ENCODE measurements around the gene CYBB.

The CYBB gene

DNA sequence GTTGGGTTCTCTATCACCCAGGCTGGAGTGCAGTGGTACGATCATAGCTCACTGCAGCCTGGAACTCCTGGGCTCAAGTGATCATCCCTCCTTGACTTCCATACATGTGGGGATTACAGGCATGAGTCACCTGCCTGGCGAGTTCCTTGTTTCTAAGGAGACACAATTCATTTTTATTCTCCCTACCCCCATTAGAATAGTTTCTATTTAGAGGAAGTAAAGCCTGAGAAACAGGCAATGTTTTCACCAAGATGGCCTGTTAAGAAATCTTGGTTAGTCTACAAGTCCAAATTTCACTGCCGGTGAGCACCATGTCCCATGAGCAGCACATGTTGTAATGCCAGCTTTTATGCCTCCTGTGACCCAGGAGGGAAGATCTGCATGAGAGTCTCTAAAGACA lies 5.7 kb downstream of the CYBB start:
- DNase-seq (ENCODE audit: low read depth, low spot score), result no peak

DNA sequence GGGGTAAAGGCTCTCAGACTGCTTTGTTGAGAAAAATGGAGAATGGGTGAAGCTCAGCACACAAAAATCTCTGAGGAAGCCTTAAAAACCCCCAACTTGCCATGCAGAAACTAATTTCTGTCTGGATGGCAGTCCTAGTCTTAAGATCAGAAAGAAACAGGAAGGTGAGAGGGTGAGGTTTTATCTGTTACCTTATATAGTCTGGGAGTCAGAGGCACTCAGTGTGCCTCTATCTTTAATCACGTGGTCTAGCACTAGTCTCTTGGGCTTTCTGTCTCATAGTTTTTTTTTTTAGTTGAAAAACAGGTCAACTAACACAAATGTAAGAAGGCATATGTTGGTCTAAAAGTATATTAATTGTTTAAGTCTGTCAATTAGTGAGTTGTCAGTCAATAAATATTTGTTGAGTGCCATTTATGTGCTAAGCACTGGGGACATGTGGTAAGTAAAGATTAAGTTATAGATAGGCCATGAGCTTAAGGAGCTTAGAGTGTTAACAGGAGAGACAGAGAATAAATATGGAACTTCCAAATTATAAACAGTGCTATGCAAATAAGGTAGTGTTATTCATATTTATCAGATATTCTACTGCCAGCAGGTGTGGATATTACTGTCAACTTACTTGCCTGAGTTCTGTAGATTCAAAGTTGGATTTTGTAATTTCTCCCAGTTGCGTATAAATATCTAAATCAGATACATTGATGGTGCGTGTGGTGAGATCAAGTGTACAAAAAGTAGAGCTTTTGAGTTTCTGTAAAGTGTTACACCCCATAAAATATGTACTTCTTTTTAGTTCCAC lies 7.0 kb downstream of the CYBB start:
- DNase-seq (ENCODE audit: low read depth, low spot score), result no peak

DNA sequence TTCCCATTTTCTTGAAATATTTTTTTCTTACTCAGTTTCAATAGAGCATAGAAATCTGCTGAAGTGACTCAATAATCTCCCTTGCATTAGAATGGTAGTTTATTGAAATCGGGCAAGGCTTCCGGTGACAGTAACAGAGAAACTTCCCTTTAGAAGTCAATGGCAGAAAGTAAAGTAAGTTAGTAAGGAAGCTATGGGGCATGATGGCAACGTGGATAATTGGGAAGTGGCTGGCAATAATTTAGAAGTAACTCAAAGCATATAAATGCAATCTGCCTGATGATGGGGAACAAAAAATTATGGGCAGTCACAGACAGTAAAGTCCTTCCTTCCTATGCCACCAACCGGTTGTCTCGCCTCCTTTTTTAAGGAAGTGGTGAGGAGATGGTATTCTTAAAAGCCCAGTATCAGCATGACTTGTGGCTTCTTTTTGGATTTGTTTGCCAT lies 7.6 kb downstream of the CYBB start:
- DNase-seq (ENCODE audit: low read depth, low spot score), result no peak

DNA sequence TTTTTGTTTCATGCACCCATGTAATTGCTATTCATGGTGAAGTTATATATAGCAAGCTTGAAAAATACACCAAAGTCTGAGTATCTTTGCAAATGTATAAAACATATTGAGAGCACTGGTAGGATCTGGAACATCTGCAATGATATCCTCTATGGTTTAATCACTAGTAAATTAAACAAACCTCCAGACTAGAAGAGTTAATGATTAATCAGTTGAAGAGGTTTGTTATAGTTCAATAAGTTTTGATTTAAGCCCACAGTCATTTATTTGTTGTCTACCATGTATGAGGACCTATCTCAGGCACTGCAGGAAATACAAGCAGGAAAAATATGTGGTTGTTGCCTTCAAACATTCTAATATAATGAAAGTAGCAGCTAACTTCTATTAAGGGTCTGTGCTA lies 16.5 kb downstream of the CYBB start:
- no peak for DNase-seq (ENCODE audit: low read depth, low spot score)

- DNase-seq (ENCODE audit: low read depth, low spot score), result no peak
These were observed 16.9 kb downstream of the CYBB start for GRCh38 chrX:37796805-37797204.

GRCh38 chrX:37799936-37800335 lies 20.1 kb downstream of the CYBB start:
- DNase-seq (ENCODE audit: low read depth, low spot score), result no peak

DNA sequence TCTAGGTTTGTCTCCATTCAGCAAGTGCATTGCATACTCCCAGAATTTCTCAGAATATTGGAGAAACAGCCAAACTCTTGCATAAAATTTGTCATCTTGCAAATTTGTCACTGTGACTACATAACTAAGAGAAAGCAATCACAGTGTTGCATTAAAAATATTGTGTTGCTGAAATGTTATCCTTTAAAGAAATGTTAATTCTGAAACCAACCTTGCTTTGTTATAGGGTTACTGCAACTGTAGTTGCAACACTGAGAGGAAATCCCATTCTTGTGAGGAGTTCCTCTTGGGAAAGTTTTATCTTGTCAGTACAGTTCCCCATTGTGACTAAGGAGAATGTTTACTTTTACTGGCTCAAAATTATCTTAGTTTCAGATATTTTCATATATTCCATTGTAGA lies 20.9 kb downstream of the CYBB start:
- DNase-seq (ENCODE audit: low read depth, low spot score), result no peak

DNA sequence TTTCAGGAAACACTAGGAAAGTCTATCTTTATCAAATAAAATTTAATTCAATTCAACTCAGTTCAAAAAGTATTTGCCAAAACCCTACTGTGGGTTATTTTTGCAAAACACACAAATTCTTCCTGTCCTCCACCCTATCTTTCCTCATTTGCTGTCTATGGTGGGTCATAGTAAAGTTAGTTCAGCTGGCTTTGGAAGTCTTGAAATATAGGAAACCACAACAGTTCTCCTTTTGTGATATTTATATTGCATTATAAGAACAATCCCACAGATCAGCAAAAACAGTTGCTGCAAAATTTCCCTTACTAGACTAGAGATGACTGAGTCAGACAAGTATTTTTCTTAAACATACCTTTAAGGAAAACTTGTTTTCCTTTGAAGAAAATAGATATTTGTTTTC lies 22.2 kb downstream of the CYBB start:
- DNase-seq (ENCODE audit: low read depth, low spot score), result peak; percentile 45

DNA sequence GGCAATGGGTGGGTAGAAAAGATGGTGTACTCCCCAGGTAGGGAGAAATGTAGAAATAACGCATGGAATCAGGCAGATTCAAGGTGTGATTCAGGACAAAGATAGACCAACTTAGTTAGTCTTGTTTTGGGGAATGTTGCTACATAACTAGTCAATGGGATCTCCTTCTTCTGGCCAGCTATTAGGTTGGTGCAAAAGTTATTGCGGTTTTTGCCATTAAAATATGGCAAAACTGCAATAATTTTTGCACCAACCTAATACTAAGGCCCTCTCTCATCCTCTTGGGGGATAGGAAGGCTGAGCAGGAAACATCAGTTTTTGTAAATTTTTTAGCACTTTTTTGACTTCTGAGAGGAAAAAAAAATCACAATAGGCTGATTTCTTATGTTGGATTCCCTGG lies 23.2 kb downstream of the CYBB start:
- DNase-seq (ENCODE audit: low read depth, low spot score), result no peak

GRCh38 chrX:37809970-37810369 lies 30.1 kb downstream of the CYBB start:
- no peak for DNase-seq (ENCODE audit: low read depth, low spot score)

DNA sequence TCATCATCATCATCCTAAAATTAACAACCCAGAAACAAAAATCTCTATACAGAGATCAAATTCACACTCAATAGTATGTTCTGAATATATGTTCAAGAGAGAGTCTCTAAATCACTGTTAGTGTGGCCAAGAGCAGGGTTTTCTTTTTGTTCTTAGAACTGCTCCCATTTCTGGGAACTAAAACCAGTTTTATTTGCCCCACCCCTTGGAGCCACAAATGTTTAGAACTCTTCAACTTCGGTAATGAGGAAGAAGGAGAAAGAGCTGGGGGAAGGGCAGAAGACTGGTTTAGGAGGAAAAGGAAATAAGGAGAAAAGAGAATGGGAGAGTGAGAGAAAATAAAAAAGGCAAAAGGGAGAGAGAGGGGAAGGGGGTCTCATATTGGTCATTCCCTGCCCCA lies 32.3 kb downstream of the CYBB start:
- no peak for DNase-seq (ENCODE audit: low read depth, low spot score)

DNA sequence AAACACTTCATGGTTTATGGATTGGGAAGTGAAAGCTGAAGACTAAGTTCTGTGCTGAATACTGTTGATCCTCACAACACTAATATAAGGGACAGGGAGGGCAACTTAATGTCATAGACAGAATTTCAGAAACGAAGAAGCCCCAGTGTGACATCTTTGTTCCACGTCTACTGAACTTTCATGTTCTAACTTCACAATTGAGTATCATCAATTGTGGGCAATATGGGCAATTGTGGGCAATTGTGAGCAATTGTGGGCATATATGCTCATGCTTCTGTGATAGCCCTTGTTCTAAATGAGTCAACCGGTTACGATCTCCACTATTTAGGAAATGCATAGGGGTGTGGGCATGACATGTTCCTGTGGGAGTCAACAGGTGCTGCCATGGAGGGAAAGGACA lies 33.7 kb downstream of the CYBB start:
- DNase-seq (ENCODE audit: low read depth, low spot score), result no peak

GRCh38 chrX:37815366-37815765 lies 35.5 kb downstream of the CYBB start:
- DNase-seq (ENCODE audit: low read depth, low spot score), result no peak

DNA sequence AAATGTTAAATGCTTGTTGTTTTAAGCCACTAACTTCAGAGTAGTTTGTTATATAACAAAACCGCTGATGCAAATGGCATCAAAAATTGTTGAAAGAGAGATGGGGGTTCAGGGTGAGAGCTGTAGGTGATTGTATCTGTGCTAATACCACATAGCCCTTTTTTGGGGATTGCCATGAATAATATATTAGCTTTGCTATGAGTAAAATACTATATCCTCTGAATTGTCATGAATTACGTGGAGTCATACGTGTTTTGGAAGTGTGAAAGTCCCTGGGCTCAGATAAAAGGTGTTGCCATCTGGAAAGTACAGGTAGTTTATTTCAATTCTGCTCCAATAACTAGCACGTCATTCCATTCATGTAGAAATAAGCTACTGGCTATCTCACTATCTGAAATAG lies 36.9 kb downstream of the CYBB start:
- DNase-seq (ENCODE audit: low read depth, low spot score), result no peak

DNA sequence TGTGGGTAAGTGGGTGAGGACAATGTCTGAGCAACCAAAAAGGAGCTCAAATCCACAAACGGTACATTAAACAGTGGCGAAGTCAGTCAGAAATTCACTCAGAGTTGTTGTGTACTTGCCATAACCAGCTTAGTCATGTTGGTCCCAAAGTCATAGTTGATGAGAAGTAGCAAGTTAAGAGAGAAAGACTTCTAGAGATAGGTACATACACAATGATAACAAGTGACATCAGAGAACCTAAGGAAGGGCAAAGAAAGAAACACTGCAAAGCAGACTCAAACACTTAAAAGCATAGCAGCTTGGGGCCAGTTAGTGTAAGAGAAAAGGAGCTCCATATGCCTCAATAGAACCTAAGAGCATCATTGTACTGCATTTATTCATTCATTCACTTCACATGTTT lies 37.3 kb downstream of the CYBB start:
- DNase-seq (ENCODE audit: low read depth, low spot score), result no peak

GRCh38 chrX:37817579-37817978 lies 37.7 kb downstream of the CYBB start:
- no peak for DNase-seq (ENCODE audit: low read depth, low spot score)

DNA sequence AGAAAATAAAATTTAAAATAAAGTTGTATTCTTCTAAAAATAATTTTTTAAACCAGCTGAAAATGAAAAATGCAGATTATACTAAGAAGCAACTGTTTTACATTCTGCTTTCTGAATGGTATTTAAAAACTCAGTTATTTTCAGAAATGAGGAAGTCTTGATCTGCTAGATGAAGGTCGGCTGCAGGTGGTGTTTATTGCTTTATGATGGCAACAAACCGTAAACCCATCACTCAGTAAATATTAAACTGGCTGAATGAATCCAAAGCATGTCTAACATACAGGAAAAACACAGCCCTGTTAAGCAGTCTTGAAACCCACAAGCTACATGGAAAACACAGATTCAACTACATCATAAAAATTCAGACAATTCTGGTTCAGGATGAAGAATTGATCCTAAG lies 38.2 kb downstream of the CYBB start:
- no peak for DNase-seq (ENCODE audit: low read depth, low spot score)

DNA sequence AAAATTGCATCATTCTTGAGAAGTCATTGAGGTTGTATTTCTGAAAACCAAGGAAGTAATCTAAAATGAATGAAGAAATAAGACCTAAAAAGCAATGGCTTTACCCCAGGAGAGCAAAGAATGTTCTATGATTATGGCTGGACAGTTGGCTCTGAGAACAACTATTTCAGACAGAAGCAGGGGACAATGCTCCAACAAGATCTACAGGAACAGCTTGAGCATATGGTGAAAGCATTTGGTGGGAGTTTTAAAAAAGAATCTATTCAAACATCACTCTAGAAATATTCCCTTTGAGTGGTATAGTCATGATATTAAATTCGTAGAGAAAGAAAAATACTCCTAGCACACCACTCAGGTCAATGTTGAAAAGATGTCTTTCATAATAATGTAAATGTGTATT lies 40.8 kb downstream of the CYBB start:
- no peak for DNase-seq (ENCODE audit: low read depth, low spot score)

GRCh38 chrX:37824491-37825214 lies 44.8 kb downstream of the CYBB start:
- DNase-seq (ENCODE audit: low read depth, low spot score), result no peak

- no peak for DNase-seq (ENCODE audit: low read depth, low spot score)
These were observed 45.5 kb downstream of the CYBB start for GRCh38 chrX:37825215-37825842.

DNA sequence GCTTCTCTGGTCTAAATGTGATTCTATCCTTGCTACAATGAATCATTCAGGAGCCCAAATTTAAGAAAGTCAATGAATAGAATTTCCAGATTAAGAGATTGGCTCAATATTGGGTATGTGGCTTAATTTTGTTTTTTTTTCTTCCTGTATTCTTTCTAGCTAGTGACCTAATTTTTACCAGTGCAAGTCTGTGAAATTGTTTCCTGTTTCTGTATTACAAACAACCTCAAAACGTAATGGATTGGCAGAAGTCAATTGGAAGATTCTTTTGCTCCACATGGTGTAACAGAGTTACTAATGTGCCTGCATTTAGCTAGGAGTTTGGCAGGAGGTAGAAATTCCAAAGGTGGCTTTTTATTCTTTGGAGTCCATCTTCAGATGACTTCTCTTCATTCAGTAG lies 49.9 kb downstream of the CYBB start:
- DNase-seq (ENCODE audit: low read depth, low spot score), result no peak

DNA sequence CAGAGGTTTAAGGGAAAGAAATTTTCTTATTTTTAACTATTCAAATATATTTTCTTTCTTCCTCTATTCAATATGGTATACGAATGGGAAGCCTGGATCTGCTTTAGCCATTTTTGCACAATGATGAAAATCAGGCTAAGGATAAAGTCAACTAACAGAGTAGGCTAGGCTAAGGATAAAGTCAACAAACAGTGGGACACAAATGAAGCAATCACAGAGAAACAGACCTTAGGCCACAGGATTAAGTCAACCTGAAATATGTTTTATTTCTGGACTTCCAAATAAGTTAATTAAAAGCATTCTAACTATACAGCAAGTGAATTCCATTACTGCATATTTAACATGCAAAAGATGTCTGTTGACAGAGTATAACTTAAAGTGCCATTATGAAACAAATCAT lies 50.5 kb downstream of the CYBB start:
- no peak for DNase-seq (ENCODE audit: low read depth, low spot score)

- DNase-seq (ENCODE audit: low read depth, low spot score), result no peak
These were observed 55.1 kb downstream of the CYBB start for GRCh38 chrX:37834937-37835336.

All from brain pericyte (primary cell).